GM12864 (cell line): ENCODE results near the gene CIB2.

ENCODE experiments used
- DNase-seq: peaks from one replicate; pipeline ENCODE4 v3.0.0-alpha.2; 2011; ENCODE audit warnings: low read depth
- H3K4me3 ChIP-seq: 2 replicates; pipeline ENCODE4 v1.5.1; 2011; ENCODE audit warnings: mild to moderate bottlenecking, low read depth, low read length, control low read depth
- CTCF ChIP-seq: IDR thresholded peaks from 2 replicates; pipeline ENCODE4 v1.5.1; 2011; ENCODE audit warnings: low read depth, mild to moderate bottlenecking, moderate library complexity, low read length, control low read depth, inconsistent platforms; ENCODE audit errors: missing control alignments

Gene CIB2

GRCh38 chr15:78131295-78132061, at the start of gene CIB2:
TSS of gene CIB2 (minus strand) at chr15:78131445. CDS start at chr15:78131215, 230 bp downstream.
- no peak for DNase-seq
- peak within 1 kb of the TSS; percentile 59 for H3K4me3 ChIP-seq
- TF ChIP-seq CTCF = peak; percentile 75

GRCh38 chr15:78179906-78180305, 48.7 kb upstream of the CIB2 start:
- TF ChIP-seq CTCF = no peak
- no peak for DNase-seq
- no peak overlapping the region for H3K4me3 ChIP-seq

DNA sequence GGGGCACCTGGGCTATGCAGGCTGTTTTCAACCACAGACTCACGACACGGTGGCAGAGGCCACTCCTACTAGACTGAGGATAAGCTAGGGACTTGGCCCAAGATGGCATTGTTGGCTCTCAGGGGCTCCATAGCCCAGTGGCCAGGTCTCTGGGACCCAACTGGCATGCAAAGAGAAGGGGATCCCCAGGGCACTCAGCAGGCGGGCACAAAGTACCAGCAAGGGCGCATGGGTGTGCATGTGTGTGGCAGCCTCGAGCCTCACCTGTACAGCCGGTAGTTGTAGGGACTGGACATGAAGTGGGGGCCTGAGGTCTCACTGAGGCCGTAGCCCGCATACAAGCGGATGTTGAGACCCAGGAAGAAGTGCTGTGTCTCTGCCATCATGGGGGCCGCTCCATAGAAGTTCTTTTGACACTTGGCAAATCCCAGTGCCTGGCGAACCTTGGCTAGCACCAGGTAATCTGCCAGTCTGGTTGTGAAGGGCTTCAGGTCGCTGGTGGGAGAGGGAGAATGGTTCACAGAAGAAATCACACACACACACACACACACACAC, 48.1 kb upstream of the CIB2 start:
- DNase-seq = no peak
- no peak overlapping the region for H3K4me3 ChIP-seq

GRCh38 chr15:78178064-78178463, 46.8 kb upstream of the CIB2 start:
- TF ChIP-seq CTCF = no peak

More for the DNA sequence above, 48.1 kb upstream of the CIB2 start:
- no peak for TF ChIP-seq CTCF

DNA sequence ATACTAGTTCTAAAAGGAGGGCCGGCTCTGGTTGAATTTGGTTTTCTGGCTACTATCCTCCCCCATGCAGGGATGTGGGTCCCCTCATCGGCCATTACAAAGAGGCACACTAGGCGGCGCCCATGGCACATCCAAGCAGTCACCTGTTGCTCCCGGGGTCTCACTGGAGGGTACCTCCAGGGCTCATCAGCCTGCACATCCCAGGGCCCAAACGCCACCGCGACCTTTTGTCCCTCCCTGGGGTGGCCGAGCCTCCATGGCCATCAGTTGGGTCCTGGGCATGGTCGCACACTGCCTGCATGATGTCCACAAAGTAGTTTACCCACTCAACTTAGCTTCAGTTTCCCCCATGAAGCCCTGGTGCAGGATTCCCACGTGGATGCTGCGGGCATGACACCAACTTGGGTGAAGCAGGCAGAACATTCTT, 46.2 kb upstream of the CIB2 start:
- no peak for DNase-seq
- TF ChIP-seq CTCF = peak; percentile 83
- H3K4me3 ChIP-seq = no peak overlapping the region

More at GRCh38 chr15:78178064-78178463, 46.8 kb upstream of the CIB2 start:
- H3K4me3 ChIP-seq = no peak overlapping the region
- no peak for DNase-seq

DNA sequence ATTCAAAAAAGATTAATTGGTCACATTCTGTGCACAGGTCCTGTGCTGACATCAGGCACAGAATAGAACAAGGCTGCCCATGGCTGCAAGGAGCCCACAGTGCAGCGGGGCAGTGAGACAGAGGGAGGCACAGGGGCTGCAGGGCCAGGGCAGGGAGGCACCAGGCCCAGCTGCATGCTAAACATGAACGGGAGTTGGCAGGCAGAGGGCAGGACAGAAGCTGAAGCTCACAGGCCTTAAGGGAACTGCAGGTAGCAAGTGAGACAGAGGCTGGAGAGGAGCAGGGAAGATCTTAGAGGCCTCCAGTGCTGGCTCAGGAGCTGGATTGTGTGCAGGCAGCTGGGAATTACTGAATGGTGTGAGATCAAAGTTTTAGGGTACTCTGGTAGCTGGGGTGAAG, 44.1 kb upstream of the CIB2 start:
- no peak for DNase-seq
- H3K4me3 ChIP-seq = no peak overlapping the region
- no peak for TF ChIP-seq CTCF
